Testis (tissue), 2 donors: ENCODE results near the gene SLC35B1.

Experiments
- CTCF ChIP-seq, 3 experiments: fragments of 450-650 bp in 2 of 3; fragments of 200-600 bp in 1 of 3; sonication (generic) in 1 of 3; IDR thresholded peaks; one replicate each; pipeline ENCODE4 v1.5.1; 2016 to 2019; ENCODE audit warnings: antibody characterized with exemption in 3 of 3, mild to moderate bottlenecking in 2 of 3, moderate library complexity in 1 of 3
- POLR2A ChIP-seq: fragments of 450-650 bp; IDR thresholded peaks from one replicate; pipeline ENCODE4 v1.6.1; 2017; ENCODE audit warnings: antibody characterized with exemption, mild to moderate bottlenecking, moderate library complexity

GRCh38 chr17:49691086-49691676, 16.6 kb downstream of the SLC35B1 start:
- TF ChIP-seq POLR2A = no peak
- no peak for TF ChIP-seq CTCF (IDR thresholded peaks at IDR 0.05)
